ENCODE measurements around the gene HOMEZ. TPM values are rescaled to one million over a fixed set of nuclear protein-coding genes. Genes with fewer than 3 reads are reported as not detected.
A peak's percentile ranks its signal among the peaks of the same experiment; 100 is the strongest.

HOMEZ gene
- total and polyA plus RNA-seq, 2 of the 8 experiments (the other 6 are each of a cell fraction or from before 2014, with no cell fraction given) = 9.1 to 15.9 TPM

GRCh38 chr14:23301288-23301968, 15.5 kb upstream of the HOMEZ start (continued):
- TF ChIP-seq RFX5 (IDR thresholded peaks at IDR 0.05; ENCODE audit: borderline replicate concordance, low read depth, low read length) (no peak), EGR1 (IDR thresholded peaks at IDR 0.05; ENCODE audit: borderline replicate concordance, low read depth, low read length) (peak; percentile 90), BCL11A (IDR thresholded peaks at IDR 0.05; ENCODE audit: low read depth in 2 of 2, low read length in 2 of 2) (no peak), HDAC6 (IDR thresholded peaks at IDR 0.05; ENCODE audit: low read depth, low read length) (no peak), SRF (IDR thresholded peaks at IDR 0.05; ENCODE audit: low read depth, low read length) (no peak), USF2 (IDR thresholded peaks at IDR 0.05; ENCODE audit: low read length) (peak; percentile 47; the same call in 1 of the 2 replicates), POLR2A (IDR thresholded peaks at IDR 0.05; ENCODE audit: control extremely low read depth in 1 of 2, low read depth in 2 of 2, low read length in 2 of 2) (no peak), GABPA (IDR thresholded peaks at IDR 0.05; ENCODE audit: borderline replicate concordance, insufficient read depth, low read length) (no peak), HDAC2 (IDR thresholded peaks at IDR 0.05; ENCODE audit: borderline replicate concordance in 1 of 2, low read depth in 2 of 2, low read length in 2 of 2) (peak in 1 of 2 experiments; percentile 59; a peak in 2 of 4 replicates), ATF3 (IDR thresholded peaks at IDR 0.05; ENCODE audit: insufficient read depth, low read depth, low read length) (0 out of 2 replicates have a peak, but pooled peaks have one; percentile 28), SIN3A (conservative IDR thresholded peaks at IDR 0.05 in 1 of 2, IDR thresholded peaks at IDR 0.05 in 1 of 2; ENCODE audit: low read depth in 1 of 2, low read length in 2 of 2) (peak in 1 of 2 experiments; percentile 71; a peak in 2 of 4 replicates), RAD21 (IDR thresholded peaks at IDR 0.05 in 1 of 2, conservative IDR thresholded peaks at IDR 0.05 in 1 of 2; ENCODE audit: low read depth in 2 of 2, low read length in 2 of 2) (peak; percentile 6 to 46; a peak in 3 of 4 replicates), NRF1 (IDR thresholded peaks at IDR 0.05; ENCODE audit: low read depth, low read length) (no peak), POLR2AphosphoS5 (IDR thresholded peaks at IDR 0.05; ENCODE audit: low read depth, low read length) (no peak), CBX8 (IDR thresholded peaks at IDR 0.05; ENCODE audit: borderline replicate concordance, low read depth, low read length) (no peak), POU5F1 (IDR thresholded peaks at IDR 0.05; ENCODE audit: low read depth, low read length) (no peak), SIRT6 (IDR thresholded peaks at IDR 0.05; ENCODE audit: low read length) (no peak), SIX5 (IDR thresholded peaks at IDR 0.05; ENCODE audit: low read depth, low read length) (no peak), RBBP5 (IDR thresholded peaks at IDR 0.05; ENCODE audit: borderline replicate concordance, low read depth, low read length) (no peak; the same call in 1 of the 2 replicates), RXRA (IDR thresholded peaks at IDR 0.05; ENCODE audit: insufficient read depth, low read depth, low read length) (no peak), CREB1 (IDR thresholded peaks at IDR 0.05) (peak; percentile 69), KDM5A (IDR thresholded peaks at IDR 0.05; ENCODE audit: low read length) (no peak), CBX5 (IDR thresholded peaks at IDR 0.05; ENCODE audit: low read depth, low read length) (no peak)

Data from H1 (cell line).